ENCODE measurements around the gene GTF3A.

The GTF3A gene

DNA sequence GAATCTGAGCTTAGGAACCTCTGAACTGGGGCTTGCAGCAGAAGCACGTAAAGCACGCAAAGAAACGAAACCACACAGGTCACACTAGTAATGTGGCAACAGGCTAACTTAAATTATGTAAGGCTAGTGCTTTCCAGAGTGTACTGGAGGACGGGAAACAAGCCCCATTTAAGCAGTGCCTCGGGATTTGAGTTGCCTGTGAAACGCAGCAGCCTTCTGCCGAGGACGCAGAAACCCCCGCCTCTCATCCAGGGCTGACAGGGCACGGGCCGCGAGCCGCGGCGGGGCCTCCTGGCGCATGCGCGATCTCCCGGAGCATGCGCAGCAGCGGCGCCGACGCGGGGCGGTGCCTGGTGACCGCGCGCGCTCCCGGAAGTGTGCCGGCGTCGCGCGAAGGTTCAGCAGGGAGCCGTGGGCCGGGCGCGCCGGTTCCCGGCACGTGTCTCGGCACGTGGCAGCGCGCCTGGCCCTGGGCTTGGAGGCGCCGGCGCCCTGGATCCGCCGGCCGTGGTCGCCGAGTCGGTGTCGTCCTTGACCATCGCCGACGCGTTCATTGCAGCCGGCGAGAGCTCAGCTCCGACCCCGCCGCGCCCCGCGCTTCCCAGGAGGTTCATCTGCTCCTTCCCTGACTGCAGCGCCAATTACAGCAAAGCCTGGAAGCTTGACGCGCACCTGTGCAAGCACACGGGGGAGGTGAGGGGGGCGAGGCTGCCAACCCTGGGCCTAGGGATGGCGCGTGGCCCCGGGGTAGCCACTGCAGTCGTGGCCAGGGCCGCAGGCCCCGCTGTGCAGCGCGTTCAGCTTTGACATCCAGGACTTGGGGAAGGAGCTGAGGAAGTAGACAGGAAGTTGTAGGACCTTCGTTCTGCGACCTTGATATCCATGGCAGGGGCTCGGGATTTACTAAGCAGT lies at the start of gene GTF3A:
GTF3A (plus strand) TSS at position 374 of the 912 bp plus-strand sequence.
- H3K27me3 ChIP-seq (replicated peaks; ENCODE audit: control insufficient read depth, insufficient read depth, low read length): no peaks in the 10 kb centered on the region
- DNase-seq (ENCODE audit: extremely low read depth, insufficient read length): peak; percentile 94
- TF ChIP-seq, protein P1, sequence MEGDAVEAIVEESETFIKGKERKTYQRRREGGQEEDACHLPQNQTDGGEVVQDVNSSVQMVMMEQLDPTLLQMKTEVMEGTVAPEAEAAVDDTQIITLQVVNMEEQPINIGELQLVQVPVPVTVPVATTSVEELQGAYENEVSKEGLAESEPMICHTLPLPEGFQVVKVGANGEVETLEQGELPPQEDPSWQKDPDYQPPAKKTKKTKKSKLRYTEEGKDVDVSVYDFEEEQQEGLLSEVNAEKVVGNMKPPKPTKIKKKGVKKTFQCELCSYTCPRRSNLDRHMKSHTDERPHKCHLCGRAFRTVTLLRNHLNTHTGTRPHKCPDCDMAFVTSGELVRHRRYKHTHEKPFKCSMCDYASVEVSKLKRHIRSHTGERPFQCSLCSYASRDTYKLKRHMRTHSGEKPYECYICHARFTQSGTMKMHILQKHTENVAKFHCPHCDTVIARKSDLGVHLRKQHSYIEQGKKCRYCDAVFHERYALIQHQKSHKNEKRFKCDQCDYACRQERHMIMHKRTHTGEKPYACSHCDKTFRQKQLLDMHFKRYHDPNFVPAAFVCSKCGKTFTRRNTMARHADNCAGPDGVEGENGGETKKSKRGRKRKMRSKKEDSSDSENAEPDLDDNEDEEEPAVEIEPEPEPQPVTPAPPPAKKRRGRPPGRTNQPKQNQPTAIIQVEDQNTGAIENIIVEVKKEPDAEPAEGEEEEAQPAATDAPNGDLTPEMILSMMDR (IDR thresholded peaks at IDR 0.05; ENCODE audit: insufficient read depth, low read length, poor library complexity, severe bottlenecking): no peak
- peaks cover 10% of the 10 kb centered on the region for H3K36me3 ChIP-seq (ENCODE audit: control insufficient read depth, insufficient read depth, low read length)
- H3K4me3 ChIP-seq (replicated peaks; ENCODE audit: low read depth, low read length): peak within 1 kb of the TSS; percentile 77

DNA sequence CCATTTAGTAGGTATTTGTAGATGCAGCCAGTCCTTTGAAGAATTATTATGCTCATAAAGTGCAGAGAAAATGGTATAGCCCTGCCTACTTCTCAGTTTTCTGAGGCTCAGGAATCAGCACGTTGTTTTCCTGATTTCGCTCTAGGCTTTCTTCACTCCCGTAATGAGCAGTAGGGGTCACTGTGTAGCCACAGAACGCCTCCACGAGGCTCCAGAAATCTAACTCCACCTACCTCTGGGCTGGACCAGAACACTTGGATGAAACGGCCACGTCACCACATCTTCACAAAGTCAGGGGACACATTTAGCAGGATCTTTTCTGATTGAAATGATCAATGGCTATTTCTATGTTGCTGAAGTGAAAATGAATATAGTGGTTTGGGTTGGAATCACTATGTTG lies 49.8 kb upstream of the GTF3A start:
- Histone ChIP-seq H3K27me3 (replicated peaks; ENCODE audit: control insufficient read depth, insufficient read depth, low read length) (no peaks in the 10 kb centered on the region), H3K36me3 (ENCODE audit: control insufficient read depth, insufficient read depth, low read length) (no peaks in the 10 kb centered on the region), H3K4me3 (replicated peaks; ENCODE audit: low read depth, low read length) (no peak overlapping the region)
- TF ChIP-seq, protein P1 (IDR thresholded peaks at IDR 0.05; ENCODE audit: insufficient read depth, low read length, poor library complexity, severe bottlenecking): peak; percentile 77
- DNase-seq (ENCODE audit: extremely low read depth, insufficient read length): no peak

DNA sequence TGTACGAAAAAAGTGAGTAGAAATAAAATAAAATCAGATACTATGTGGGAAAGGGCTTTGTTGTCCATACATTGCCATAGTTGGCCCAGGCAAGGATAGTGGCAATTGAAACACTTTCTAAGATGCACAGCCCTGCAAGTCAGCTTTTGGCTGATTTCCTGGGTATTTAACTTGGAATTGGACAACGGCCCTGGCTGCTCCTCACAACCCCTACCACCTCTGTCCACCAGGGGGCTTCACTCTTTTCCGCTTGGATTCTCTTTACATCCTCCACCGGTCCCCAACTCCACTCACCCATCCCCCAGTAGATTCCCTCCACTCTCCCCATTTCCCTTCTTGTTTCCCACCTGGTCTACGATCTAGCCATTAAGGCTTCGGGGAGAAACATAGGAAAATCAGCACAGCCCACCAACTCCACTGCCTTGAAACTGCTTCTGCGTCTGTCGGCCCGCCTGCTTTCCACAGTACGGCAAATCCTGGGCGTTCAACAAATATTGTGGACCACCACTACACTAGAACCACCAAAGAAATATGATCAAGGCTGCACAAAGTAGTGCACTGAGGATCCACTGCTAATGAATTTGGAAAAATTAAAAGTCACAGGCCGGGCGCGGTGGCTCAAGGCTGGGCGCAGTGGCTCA lies 48.6 kb upstream of the GTF3A start:
- Histone ChIP-seq H3K27me3 (replicated peaks; ENCODE audit: control insufficient read depth, insufficient read depth, low read length) (no peaks in the 10 kb centered on the region), H3K4me3 (replicated peaks; ENCODE audit: low read depth, low read length) (no peak overlapping the region), H3K36me3 (ENCODE audit: control insufficient read depth, insufficient read depth, low read length) (no peaks in the 10 kb centered on the region)
- TF ChIP-seq, protein P1 (IDR thresholded peaks at IDR 0.05; ENCODE audit: insufficient read depth, low read length, poor library complexity, severe bottlenecking): peak; percentile 85
- no peak for DNase-seq (ENCODE audit: extremely low read depth, insufficient read length)

DNA sequence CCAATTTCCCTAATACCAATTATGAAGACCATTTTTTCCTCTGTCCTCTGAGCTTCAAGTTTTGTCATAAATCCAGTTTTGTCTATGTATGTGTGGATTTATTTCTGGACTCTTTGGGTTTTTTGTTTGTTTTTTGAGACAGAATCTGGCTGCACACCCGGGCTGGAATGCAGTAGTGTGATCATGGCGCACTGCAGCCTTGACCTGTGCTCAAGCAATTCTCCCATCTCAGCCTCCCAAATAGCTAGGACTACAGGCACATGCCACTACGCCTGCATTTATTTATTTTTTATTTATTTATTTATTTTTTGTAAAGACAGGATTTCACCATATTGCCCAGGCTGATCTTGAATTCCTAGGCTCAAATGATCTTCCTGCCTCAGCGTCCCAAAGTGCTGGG lies 45.3 kb upstream of the GTF3A start:
- Histone ChIP-seq H3K36me3 (ENCODE audit: control insufficient read depth, insufficient read depth, low read length) (no peaks in the 10 kb centered on the region), H3K27me3 (replicated peaks; ENCODE audit: control insufficient read depth, insufficient read depth, low read length) (no peaks in the 10 kb centered on the region), H3K4me3 (replicated peaks; ENCODE audit: low read depth, low read length) (no peak overlapping the region)
- TF ChIP-seq, protein P1 (IDR thresholded peaks at IDR 0.05; ENCODE audit: insufficient read depth, low read length, poor library complexity, severe bottlenecking): no peak
- DNase-seq (ENCODE audit: extremely low read depth, insufficient read length): no peak

DNA sequence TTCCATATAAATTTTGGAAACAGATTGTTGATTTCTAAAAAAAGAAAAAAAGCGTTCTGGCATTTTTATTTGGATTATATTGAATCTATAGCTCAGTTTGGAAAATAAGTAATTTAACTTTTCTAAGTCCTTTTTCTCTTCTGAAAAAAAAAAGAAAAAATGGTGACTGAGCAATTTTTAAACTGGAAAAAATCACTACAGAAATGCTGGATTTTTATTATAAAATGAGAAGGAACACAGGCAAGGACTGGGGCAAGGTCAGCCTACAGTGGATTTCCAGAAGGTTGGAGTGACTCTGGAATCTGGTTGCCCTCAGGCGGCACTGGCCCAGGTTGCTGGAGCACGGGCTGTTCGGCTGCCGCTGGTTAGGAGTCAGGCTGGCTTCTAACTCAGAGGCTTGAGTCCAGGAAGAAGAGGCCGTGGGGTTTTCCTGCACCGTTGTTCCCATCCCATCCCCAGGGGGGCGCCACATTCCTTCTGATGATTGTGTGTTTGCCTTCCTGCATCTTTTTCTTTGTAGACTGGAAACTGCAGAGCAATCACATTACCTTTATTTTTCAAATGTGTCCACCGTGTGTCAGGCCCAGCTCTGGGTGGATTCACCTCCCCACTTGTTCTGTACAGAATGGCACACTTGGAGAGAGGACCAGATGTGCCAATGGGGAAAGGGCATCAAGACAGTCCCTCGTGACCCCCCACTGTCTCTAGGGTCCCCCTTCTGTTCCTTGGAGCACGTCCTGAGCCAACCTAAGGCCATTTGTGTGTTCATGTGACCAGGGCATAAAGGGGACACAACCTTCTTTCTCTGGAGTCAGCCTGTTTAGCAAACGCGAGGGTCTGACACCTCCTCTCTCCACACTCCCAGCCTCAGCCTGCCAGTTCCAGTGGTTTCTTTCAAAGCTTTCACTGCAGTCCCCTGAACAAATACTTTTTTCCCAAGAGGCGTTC lies 44.5 kb upstream of the GTF3A start:
- no peaks in the 10 kb centered on the region for H3K27me3 ChIP-seq (replicated peaks; ENCODE audit: control insufficient read depth, insufficient read depth, low read length)
- no peak overlapping the region for H3K4me3 ChIP-seq (replicated peaks; ENCODE audit: low read depth, low read length)
- TF ChIP-seq, protein P1 (IDR thresholded peaks at IDR 0.05; ENCODE audit: insufficient read depth, low read length, poor library complexity, severe bottlenecking): peak; percentile 65
- no peaks in the 10 kb centered on the region for H3K36me3 ChIP-seq (ENCODE audit: control insufficient read depth, insufficient read depth, low read length)
- peak; percentile 21 for DNase-seq (ENCODE audit: extremely low read depth, insufficient read length)

Measured in GM06990 (cell line).